H9 (cell line): ENCODE results near the gene UBXN11. TPM values are rescaled to one million over a fixed set of nuclear protein-coding genes. Genes with fewer than 3 reads are reported as not detected.

ENCODE experiments used
- DNase-seq: peaks from one replicate; pipeline ENCODE4 v3.0.0-alpha.2; 2017
- H2AFZ ChIP-seq: one replicate; pipeline ENCODE4 v1.6.1; 2013; ENCODE audit warnings: mild to moderate bottlenecking, low read length, control low read depth, moderate library complexity
- H2AK5ac ChIP-seq: 2 replicates; pipeline ENCODE4 v1.6.1; 2013; ENCODE audit warnings: low read length, control low read depth, mixed read lengths; ENCODE audit not compliant: insufficient read length
- H2BK120ac ChIP-seq: one replicate; pipeline ENCODE4 v1.6.1; 2013; ENCODE audit warnings: low read depth, mild to moderate bottlenecking, low read length, control low read depth, inconsistent platforms; ENCODE audit not compliant: poor library complexity, severe bottlenecking
- H2BK12ac ChIP-seq: 2 replicates; pipeline ENCODE4 v1.6.1; 2013; ENCODE audit warnings: low read length, control low read depth, mixed read lengths, low read depth; ENCODE audit not compliant: insufficient read length
- H2BK15ac ChIP-seq: 2 replicates; pipeline ENCODE4 v1.6.1; 2013; ENCODE audit warnings: low read depth, low read length, control low read depth
- H2BK20ac ChIP-seq: one replicate; pipeline ENCODE4 v1.6.1; 2013; ENCODE audit warnings: low read depth, mild to moderate bottlenecking, low read length, control low read depth, inconsistent platforms; ENCODE audit not compliant: poor library complexity, severe bottlenecking
- H2BK5ac ChIP-seq: 2 replicates; pipeline ENCODE4 v1.6.1; 2013; ENCODE audit warnings: low read length, control low read depth, mixed read lengths; ENCODE audit not compliant: insufficient read length
- H3K14ac ChIP-seq: 2 replicates; pipeline ENCODE4 v1.6.1; 2013; ENCODE audit warnings: low read length, control low read depth; ENCODE audit not compliant: insufficient read depth
- H3K18ac ChIP-seq: 2 replicates; pipeline ENCODE4 v1.6.1; 2013; ENCODE audit warnings: low read depth, mild to moderate bottlenecking, mixed read lengths, low read length, control low read depth; ENCODE audit not compliant: insufficient read length
- H3K23ac ChIP-seq: 2 replicates; pipeline ENCODE4 v1.6.1; 2013; ENCODE audit warnings: low read length, control low read depth, mixed read lengths, low read depth; ENCODE audit not compliant: insufficient read length
- H3K23me2 ChIP-seq: 2 replicates; pipeline ENCODE4 v1.6.1; 2013; ENCODE audit warnings: low read depth, mild to moderate bottlenecking, mixed read lengths, low read length, control low read depth; ENCODE audit not compliant: insufficient read length, poor library complexity, severe bottlenecking
- H3K27ac ChIP-seq: 2 replicates; pipeline ENCODE4 v1.5.1; 2013; ENCODE audit warnings: low read length, control low read depth, mixed read lengths, low read depth; ENCODE audit not compliant: insufficient read length
- H3K27me3 ChIP-seq: 2 replicates; pipeline ENCODE4 v1.6.1; 2013; ENCODE audit warnings: low read length, control low read depth, inconsistent platforms; ENCODE audit not compliant: insufficient read depth
- H3K4ac ChIP-seq: 2 replicates; pipeline ENCODE4 v1.6.1; 2013; ENCODE audit warnings: low read depth, mild to moderate bottlenecking, control low read depth, inconsistent platforms, low read length, moderate library complexity
- H3K4me1 ChIP-seq: 2 replicates; pipeline ENCODE4 v1.6.1; 2013; ENCODE audit warnings: low read length, control low read depth, inconsistent platforms; ENCODE audit not compliant: insufficient read depth
- H3K4me2 ChIP-seq: 2 replicates; pipeline ENCODE4 v1.6.1; 2013; ENCODE audit warnings: low read length, control low read depth, mixed read lengths; ENCODE audit not compliant: insufficient read length, insufficient read depth
- H3K56ac ChIP-seq: 2 replicates; pipeline ENCODE4 v1.6.1; 2013; ENCODE audit warnings: low read depth, mild to moderate bottlenecking, mixed read lengths, low read length, control low read depth; ENCODE audit not compliant: insufficient read length
- H3K79me1 ChIP-seq: 2 replicates; pipeline ENCODE4 v1.6.1; 2013; ENCODE audit warnings: low read depth, mild to moderate bottlenecking, moderate library complexity, low read length, control low read depth, inconsistent platforms; ENCODE audit not compliant: insufficient read depth, poor library complexity, severe bottlenecking
- H3K79me2 ChIP-seq: 2 replicates; pipeline ENCODE4 v1.6.1; 2013; ENCODE audit warnings: low read length, control low read depth, inconsistent platforms; ENCODE audit not compliant: insufficient read depth
- H3K9ac ChIP-seq: 2 replicates; pipeline ENCODE4 v1.6.1; 2013; ENCODE audit warnings: low read length, control low read depth, mixed read lengths; ENCODE audit not compliant: insufficient read length; ENCODE audit errors: extremely low read depth
- H3K9me3 ChIP-seq: one replicate; pipeline ENCODE4 v1.6.1; 2013; ENCODE audit warnings: low read depth, low read length, inconsistent platforms; ENCODE audit not compliant: control insufficient read depth
- H3T11ph ChIP-seq: one replicate; pipeline ENCODE4 v1.6.1; 2013; ENCODE audit warnings: mild to moderate bottlenecking, low read length, control low read depth, inconsistent platforms
- H4K20me1 ChIP-seq: one replicate; pipeline ENCODE4 v1.6.1; 2013; ENCODE audit not compliant: control insufficient read depth, insufficient read length, insufficient read depth
- H4K5ac ChIP-seq: 2 replicates; pipeline ENCODE4 v1.6.1; 2013; ENCODE audit warnings: low read depth, mild to moderate bottlenecking, mixed read lengths, low read length, control low read depth; ENCODE audit not compliant: insufficient read length
- H4K8ac ChIP-seq: replicated peaks from 2 replicates; pipeline ENCODE4 v1.6.1; 2013; ENCODE audit warnings: low read length, control low read depth, mixed read lengths, low read depth; ENCODE audit not compliant: insufficient read length
- H4K91ac ChIP-seq: 2 replicates; pipeline ENCODE4 v1.6.1; 2013; ENCODE audit warnings: low read depth, mild to moderate bottlenecking, moderate library complexity, mixed read lengths, low read length, control low read depth; ENCODE audit not compliant: insufficient read length
- H3K27ac Mint-ChIP-seq, 3 experiments: 2 replicates in 2 of 3; 3 replicates in 1 of 3; pipeline ENCODE4 v1.8.0; 2020 to 2021; ENCODE audit warnings: mixed read lengths in 3 of 3, mild to moderate bottlenecking in 1 of 3, moderate library complexity in 1 of 3
- H3K27me3 Mint-ChIP-seq: 2 replicates; pipeline ENCODE4 v1.8.0; 2021; ENCODE audit warnings: low read depth, mild to moderate bottlenecking, moderate library complexity, mixed read lengths
- H3K36me3 Mint-ChIP-seq, 3 experiments: 2 replicates in 2 of 3; 3 replicates in 1 of 3; pipeline ENCODE4 v1.8.0; 2020 to 2021; ENCODE audit warnings: low read depth in 3 of 3, mixed read lengths in 3 of 3; ENCODE audit not compliant: insufficient read depth in 1 of 3
- H3K4me1 Mint-ChIP-seq, 2 experiments: 2 replicates each; pipeline ENCODE4 v1.8.0; 2020; ENCODE audit warnings: mixed read lengths in 2 of 2
- H3K4me3 Mint-ChIP-seq, 2 experiments: 2 replicates in 1 of 2; 3 replicates in 1 of 2; pipeline ENCODE4 v1.8.0; 2020 to 2021; ENCODE audit warnings: mild to moderate bottlenecking in 2 of 2, mixed read lengths in 2 of 2, moderate library complexity in 1 of 2
- H3K9me3 Mint-ChIP-seq, 2 experiments: 2 replicates in 1 of 2; 3 replicates in 1 of 2; pipeline ENCODE4 v1.8.0; 2020; ENCODE audit warnings: mild to moderate bottlenecking in 2 of 2, mixed read lengths in 2 of 2, moderate library complexity in 1 of 2
- WGBS: extraction: QIAGEN DNeasy Blood & Tissue Kit; methylation state at CpG from one replicate; pipeline ENCODE4 v1.1.7; 2013; ENCODE audit warnings: missing lambda C conversion rate, low lambda C conversion rate, mixed read lengths; ENCODE audit not compliant: insufficient read length; ENCODE audit errors: extremely low coverage; 5-methylcytosine and 5-hydroxymethylcytosine counted together
- total RNA-seq: library from RNA; stranded (reverse); gene quantifications from 2 replicates; pipeline ENCODE4 v1.2.1, GENCODE V29; 2021
- TF ChIP-seq, protein P1 (sequence below): fragments of 200-600 bp; sonication (generic); conservative IDR thresholded peaks from 3 replicates; pipeline ENCODE4 v1.8.0; 2021; ENCODE audit warnings: antibody characterized with exemption, mild to moderate bottlenecking

Gene UBXN11
- total RNA-seq, 1 experiment from 2014 or later = 13.7 TPM

DNA sequence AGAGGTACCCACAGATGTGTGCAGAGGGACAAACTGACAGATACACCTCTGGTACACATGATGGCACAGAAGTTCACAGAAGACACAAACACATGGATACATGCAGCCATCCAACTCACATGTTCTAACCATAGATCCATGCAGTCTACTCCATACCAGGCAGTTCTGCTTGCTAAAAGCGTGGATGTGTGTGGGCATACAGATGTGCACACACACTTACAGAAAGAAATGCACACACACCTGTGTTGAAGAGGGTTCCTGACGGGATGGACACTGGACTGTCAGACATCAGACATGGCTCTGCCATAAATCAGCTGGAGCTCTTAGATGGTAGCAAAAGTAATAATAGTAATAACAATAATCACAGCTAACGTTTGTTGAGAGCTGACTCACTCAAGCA is 18.1 kb upstream of the UBXN11 start:
- no peak overlapping the region for H4K5ac ChIP-seq
- H3K4me2 ChIP-seq = no peak overlapping the region
- H4K20me1 ChIP-seq = no peaks in the 10 kb centered on the region
- H3K79me2 ChIP-seq = no peaks in the 10 kb centered on the region
- Mint-ChIP-seq H3K27ac (no peak overlapping the region), H3K9me3 (no peaks in the 10 kb centered on the region), H3K27me3 (no peaks in the 10 kb centered on the region), H3K4me3 (no peak overlapping the region), H3K36me3 (peaks cover 16 to 52% (median 41%) of the 10 kb centered on the region in 3 experiments; a peak in 6 of 7 replicates), H3K4me1 (peaks cover 9 to 10% of the 10 kb centered on the region in 2 experiments)
- H2BK15ac ChIP-seq = no peak overlapping the region
- no peaks in the 10 kb centered on the region for H3K9me3 ChIP-seq
- no peak for DNase-seq
- no peak overlapping the region for H2BK120ac ChIP-seq
- H4K8ac ChIP-seq = no peak overlapping the region
- no peak overlapping the region for H2AK5ac ChIP-seq
- no peak overlapping the region for H3K56ac ChIP-seq
- no CpG with 5 or more reads among the region's 3 CpGs for WGBS
- H3K14ac ChIP-seq = no peak overlapping the region
- no peaks in the 10 kb centered on the region for H3K79me1 ChIP-seq
- H3K4ac ChIP-seq = no peak overlapping the region
- no peak overlapping the region for H2BK5ac ChIP-seq
- no peak overlapping the region for H4K91ac ChIP-seq
- H3K23ac ChIP-seq = no peak overlapping the region
- H2AFZ ChIP-seq = no peak overlapping the region
- H3K9ac ChIP-seq = no peak overlapping the region
- no peak overlapping the region for H3K18ac ChIP-seq
- TF ChIP-seq, protein P1, sequence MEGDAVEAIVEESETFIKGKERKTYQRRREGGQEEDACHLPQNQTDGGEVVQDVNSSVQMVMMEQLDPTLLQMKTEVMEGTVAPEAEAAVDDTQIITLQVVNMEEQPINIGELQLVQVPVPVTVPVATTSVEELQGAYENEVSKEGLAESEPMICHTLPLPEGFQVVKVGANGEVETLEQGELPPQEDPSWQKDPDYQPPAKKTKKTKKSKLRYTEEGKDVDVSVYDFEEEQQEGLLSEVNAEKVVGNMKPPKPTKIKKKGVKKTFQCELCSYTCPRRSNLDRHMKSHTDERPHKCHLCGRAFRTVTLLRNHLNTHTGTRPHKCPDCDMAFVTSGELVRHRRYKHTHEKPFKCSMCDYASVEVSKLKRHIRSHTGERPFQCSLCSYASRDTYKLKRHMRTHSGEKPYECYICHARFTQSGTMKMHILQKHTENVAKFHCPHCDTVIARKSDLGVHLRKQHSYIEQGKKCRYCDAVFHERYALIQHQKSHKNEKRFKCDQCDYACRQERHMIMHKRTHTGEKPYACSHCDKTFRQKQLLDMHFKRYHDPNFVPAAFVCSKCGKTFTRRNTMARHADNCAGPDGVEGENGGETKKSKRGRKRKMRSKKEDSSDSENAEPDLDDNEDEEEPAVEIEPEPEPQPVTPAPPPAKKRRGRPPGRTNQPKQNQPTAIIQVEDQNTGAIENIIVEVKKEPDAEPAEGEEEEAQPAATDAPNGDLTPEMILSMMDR = no peak
- no peak overlapping the region for H2BK12ac ChIP-seq
- no peak overlapping the region for H2BK20ac ChIP-seq
- H3K27ac ChIP-seq = no peak overlapping the region
- H3T11ph ChIP-seq = no peak overlapping the region
- no peaks in the 10 kb centered on the region for H3K27me3 ChIP-seq
- no peaks in the 10 kb centered on the region for H3K23me2 ChIP-seq
- no peaks in the 10 kb centered on the region for H3K4me1 ChIP-seq
